GM19468 (cell line): ENCODE results near the gene BYSL.

Source experiments
- ATAC-seq: cut with Tn5 transposase; IDR thresholded peaks from one replicate; pipeline ENCODE4 v1.9.1; 2021; ENCODE audit warnings: mild to moderate bottlenecking, moderate library complexity, moderate number of reproducible peaks; ENCODE audit not compliant: unreplicated experiment; ENCODE audit errors: extremely low read depth

Gene BYSL

DNA sequence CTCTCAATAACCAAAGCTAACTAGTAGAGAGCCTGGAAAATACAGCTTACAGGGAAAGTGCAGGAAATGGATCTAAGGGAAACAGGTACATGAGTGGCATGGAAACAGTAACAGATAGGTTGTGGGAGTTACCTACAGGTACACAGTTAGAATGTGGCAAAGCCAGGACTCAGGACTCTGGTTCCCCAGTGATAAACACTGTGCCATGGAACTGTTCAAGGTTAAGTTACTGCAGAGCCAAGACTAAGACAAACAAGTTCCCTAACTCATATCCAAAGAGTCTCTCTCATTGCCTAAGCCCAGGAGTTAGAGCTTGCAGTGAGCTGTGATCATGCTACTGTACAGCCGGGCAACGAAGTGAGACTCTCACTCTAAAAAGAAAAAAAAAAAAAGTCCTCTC is 7.0 kb upstream of the BYSL start:
- no peak for ATAC-seq

DNA sequence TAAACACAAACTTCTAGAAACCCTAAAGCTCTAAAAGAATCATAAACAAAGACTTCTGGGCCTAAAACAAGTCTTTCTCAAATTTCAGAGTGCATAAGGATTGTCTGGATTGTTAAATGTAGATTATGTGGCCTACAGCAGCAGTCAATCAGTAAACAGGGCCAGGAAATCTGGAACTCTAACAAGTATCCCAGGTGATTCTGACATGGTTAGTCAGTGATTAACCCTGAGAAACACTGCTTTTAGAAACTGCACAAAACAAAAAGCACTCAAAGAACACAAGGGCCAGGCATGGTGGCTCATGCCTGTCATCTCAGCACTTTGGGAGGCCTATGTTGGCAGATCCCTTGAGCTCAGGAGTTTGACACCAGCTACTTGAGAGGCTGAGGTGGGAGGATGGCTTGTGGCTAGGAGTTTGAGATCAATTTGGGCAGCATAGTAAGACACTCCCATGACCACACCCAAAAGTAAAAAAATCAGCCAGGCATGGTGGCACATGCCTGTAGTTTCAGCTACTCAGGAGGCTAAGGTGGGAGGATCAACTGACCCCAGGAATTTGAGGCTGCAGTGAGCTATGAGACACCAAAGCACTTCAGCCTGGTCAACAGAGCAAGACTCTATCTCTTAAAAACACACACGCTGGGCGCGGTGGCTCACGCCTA is 6.3 kb upstream of the BYSL start:
- ATAC-seq = no peak

DNA sequence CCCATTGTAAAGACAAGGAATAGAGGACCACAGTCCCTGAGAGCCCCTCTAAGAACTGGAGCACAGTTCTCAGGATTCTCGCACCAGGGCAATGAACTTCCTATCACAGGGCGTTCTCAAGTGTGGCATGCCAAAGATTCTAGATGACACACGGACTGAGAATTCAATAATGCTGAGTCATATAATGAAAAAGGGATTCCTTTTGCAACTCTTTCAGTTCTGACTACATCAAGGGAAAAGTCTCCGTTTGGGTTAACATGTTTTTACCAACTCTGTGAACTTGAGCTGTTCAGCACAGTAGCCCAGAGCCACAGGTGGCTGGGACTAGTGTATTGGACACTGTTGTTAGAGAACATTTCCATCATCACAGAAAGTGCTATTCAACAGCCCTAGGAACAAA is 3.8 kb upstream of the BYSL start:
- ATAC-seq = no peak

DNA sequence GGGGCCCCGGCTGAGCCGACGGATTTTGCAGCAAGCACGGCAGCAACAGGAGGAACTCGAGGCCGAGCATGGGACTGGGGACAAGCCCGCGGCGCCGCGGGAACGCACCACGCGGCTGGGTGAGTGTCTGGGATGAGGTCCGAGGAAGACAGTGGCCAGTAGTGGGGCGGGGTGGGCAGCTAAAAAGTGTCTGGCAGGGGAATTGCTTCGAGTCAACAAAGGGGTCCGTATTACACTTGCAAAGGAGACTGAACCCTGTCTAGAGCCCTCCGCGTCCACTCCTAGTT is 356 bp downstream of the BYSL start:
- ATAC-seq = no peak

DNA sequence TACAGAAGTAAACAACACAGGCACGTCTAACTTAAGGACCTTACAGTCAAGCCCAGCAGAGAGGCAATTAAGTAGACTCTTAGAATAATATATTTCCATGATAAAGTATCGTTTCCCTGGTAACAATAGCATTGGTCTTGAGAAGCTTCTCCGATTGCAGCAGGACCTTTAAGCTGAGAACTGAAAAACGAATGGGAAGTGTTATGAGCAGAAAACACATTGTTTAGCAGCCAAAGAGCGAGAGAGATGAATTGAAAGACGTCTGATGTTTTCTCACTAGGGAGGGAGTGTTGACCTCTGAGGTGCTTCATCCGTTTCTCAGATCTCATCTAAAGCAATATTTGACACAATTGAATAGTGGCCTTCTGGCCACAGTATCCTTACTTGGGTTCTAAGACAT is 855 bp downstream of the BYSL start:
- no peak for ATAC-seq

DNA sequence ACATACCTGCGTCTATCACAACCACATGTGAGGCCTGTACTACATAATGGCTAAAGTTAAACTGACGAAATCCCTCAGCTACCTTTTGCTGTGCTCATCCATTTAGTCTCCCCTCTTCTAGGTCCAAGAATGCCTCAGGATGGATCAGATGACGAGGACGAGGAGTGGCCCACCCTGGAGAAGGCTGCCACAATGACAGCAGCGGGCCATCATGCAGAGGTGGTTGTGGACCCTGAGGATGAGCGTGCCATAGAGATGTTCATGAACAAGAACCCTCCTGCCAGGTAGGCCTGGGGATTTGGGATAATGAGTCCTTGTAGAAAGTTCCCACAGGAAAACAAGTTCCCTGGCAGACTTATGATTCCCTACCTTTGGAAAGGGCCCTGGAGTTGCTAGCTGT is 6.0 kb downstream of the BYSL start:
- no peak for ATAC-seq

DNA sequence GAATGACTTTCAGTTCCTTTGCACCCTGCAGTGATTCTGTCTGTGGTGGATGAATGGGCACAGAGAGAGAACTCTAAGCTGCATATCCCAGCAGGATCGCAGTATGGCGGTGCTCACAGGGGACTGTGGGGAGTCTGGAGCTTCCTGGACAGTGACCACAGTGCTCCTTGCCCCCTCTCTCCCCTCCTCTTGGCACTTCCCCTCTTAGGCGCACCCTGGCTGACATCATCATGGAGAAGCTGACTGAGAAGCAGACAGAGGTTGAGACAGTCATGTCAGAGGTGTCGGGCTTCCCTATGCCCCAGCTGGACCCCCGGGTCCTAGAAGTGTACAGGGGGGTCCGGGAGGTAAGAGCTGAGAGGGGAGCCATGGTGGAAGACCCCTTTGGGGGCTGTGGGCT is 8.6 kb downstream of the BYSL start:
- ATAC-seq = no peak

DNA sequence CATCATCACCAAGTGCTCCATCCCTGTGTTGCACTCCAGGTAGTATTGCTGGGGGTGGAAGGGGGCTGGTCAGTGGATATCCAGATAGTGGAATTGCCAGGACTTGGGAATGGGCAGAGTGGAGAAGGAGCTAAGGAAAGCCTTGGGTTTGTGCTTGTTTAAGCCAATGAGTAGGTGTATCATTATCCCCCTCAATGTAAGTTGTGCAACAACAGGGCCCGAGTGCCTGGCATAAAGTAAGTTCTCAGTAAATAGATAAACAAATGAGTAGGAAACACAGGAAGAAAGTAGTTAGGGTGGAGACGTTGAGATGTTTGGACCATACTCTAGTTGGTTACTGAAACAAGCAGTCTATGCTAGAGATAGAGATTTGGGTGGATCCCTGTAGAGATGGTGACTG is 10.5 kb downstream of the BYSL start:
- no peak for ATAC-seq

DNA sequence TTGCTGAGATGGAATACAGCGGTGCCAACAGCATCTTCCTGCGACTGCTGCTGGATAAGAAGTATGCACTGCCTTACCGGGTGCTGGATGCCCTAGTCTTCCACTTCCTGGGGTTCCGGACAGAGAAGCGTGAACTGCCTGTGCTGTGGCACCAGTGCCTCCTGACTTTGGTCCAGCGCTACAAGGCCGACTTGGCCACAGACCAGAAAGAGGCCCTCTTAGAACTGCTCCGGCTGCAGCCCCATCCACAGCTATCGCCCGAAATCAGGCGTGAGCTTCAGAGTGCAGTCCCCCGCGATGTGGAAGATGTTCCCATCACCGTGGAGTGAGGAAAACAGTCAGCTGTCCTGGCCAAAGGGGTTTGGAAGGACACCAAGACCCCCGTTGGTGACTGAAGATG is 11.1 kb downstream of the BYSL start:
- no peak for ATAC-seq

DNA sequence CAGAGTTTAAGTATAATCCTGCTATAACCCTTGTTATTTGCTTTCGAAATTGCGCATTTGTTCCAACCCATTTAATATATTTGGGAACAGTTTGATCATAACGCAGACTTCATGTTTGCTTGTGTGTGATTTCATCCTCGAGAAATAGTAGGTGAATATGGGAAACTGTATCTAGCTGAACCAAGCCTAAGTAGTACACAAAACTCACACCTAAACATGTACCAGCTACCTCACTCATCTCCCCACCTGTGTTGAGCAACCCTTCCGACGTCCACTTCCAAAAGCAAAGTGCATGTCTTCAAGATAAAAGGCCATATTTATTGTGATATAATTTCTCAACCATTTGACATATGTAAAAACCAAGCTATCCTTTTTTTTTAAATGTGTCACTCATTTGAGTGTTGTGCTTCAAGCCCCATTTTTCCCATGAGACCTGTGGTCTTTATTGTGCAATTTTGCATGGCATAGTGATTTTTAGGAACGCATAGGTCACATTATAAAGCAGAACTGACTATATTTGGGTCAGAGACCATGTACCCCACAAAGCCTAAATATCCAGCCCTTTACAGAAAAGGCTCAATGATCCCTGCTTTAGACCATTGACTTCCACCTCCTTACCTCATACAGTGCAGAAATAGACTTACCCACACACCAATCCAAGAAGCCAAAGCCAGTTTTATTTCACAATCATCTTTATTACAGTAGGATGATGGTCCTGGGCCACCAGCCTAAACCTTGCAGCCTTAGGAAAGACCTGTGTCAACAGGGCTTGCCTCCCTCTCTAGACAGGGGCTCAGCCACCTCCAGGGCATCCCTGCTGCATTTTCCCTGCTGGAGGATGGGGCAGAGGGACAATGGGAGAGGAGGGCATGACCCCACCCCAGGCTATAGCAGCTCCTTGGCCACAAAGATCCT is 13.2 kb downstream of the BYSL start:
- ATAC-seq = no peak

DNA sequence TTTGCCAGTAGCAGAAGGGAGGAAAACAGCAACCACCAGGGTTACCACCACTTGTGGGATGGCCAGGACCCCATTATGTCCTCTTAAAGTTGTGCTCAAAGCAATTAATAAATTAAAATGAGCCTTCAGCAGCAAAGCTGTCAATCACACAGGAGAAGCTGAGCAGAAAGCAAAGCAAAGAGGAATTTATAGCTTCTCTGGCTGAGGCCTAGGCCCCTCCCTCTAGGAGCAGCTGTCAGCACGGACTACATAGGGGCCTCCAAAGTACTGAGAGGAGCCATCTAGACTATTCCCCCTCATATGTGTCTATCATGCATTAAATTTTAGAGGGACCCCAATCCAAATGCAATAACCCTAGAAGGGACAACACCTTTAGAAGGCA is 13.9 kb downstream of the BYSL start:
- no peak for ATAC-seq

DNA sequence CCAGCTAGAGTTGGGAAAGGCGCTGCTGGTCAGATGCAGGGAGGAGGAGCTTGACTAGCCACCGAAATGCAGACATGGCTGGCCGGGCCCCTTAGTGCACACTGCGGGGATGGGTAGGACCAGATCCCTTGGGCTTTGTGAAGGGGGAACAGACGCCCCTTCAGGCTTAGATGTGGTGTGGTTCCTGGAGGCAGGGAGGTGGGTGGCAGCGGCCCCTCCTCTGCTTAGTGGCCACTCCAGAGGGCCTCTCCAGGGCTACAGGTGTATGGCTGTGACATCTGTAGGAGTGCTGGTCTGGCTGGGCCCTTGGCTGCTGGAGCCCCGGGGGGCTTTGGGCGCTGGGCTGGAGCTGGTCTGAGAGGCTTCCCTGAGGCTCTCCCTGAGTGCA is 14.4 kb downstream of the BYSL start:
- ATAC-seq = no peak

DNA sequence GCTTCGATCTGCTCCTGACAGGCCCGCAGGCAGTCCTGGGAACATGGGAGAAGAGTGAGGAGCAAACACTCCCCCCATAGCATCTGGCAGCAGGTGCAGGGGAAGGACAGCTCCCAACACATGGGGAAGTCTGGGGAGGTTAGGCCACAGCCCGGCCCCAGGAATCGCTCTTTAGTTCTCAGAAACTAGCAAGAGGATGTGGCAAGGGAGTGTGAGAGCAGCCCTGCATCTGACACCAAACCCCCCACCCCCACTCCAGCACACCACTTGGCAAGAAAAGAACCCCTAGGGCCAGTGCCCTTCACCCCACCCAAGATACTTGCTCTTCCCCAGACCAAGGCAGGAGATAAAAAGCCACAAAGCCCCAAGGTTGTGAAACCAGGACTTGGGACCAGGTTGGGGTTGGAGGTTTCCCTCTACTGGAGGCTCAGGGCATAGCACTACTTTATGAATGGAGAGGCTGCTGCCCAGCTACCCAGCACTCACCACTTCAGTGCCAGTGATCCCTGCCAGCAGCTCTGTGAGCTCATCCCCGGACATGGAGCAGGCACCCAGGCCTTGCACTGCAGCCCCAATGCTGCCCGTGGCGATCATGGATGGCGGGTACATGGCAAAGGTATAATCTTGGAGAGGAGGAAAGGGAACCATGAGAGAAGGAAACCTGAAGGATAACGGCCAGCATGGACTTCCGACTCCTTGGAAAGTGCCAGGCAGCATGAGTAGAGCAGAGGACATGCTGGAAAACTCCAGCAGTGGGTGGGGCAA is 15.0 kb downstream of the BYSL start:
- peak; percentile 42 for ATAC-seq

DNA sequence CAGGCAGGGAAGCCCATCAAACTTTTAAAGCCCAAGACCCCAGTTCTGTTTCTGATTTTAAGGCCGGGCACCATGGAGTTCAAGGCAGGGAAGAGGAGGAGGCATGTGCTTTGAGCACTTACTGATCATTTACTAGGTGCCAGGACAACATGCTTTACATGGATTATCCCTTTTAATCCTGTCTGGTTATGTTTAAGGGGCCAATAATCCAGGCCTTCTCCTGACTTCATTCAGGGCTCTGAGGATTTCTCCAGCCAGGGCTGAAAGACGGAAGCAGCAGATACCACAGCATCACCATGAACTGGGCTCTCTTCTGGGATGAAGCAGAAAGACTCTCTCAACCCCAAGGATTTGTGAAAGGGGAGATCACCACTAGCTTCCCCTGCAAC is 16.2 kb downstream of the BYSL start:
- ATAC-seq = no peak

DNA sequence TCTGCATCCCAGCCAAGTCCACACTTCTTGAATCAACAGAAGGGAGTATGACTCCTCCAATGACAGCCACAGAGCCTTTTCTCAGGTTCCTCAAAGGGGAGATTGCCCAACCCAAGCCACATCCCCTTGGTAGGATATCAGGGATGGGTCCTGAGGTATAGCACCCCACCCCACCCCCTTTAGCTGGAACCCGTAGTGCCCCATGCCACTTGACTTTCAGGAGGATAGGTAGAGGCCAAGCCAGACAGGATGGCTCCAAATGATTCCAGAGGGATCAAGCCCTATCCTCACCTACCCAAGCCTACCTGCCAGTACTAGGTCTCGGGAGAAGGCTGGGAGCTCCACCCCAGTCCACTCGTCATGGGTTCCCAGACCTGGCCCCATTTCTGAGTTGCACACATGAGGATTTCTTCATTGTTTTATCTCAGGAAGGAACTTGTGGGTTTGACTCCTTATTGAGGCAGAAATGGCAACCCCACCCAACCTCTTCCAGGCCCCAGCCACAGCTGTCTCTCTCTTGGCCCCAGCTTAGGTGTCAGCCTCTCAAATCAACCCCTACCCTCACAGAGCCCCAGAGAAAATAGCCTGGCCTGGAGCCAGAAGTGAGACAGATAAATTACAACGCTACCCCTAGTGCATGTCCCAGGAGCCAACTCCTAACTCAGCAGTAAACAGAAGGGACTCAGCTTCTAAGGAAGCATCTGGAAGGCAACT is 16.7 kb downstream of the BYSL start:
- no peak for ATAC-seq

DNA sequence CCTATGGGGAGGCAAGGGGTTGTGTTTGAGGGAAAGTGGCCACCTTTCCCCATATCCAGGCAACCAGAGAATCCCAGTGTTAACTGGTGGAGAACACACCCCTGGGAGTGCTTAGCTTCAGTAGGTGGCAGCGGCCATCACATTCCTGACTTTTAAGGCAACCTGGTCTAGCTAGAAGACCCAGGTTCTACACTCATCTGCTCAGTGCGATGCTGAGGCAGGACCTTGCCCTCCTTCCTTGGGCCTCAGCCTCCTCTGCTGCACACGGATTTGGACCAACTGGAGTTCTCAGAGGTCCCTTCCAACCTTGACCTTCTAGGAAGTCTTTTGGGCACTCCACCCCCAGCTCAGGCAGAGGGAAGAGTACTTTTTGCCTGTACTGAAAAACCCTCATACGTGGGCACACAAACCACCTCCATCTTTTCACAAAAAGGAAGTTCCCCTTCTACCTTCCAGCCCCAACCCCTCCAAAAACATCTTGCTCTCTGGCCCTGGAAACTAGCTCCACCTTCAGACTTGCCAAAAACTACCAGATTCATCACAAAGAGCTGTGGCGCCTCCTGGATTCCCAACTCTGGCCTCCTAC is 17.4 kb downstream of the BYSL start:
- no peak for ATAC-seq

DNA sequence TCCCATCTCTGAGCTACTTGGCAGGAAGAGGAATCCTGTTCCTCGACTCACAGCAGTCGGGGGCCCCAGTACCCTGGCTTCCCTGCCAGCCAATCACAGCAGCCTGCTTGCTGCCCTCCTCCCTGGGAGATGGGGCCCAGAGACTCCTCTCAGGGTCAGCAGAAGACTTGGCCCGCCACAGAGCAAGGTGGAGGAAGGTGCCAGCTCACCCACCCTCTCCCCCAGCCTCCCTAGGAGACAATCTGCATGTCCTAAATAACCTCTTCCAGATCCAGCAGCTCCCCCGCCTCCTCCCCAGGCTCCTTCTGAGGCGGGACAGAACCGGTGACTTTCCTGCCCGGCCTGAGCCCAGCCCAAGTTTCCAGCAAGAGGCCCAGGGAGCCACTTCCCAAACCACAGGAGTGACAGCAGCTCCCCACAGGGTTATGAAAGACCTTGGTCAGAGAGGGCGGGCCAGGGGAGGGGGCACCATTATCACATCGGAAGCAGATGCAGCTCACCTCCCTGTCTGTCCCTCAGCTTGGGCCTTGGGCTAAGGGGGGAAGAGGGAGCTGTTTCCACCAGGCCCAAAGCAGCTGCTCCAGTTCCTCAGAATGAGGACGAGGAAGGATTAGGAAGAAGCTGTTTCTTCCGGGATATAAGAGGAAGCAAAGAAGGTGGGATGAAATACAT is 18.0 kb downstream of the BYSL start:
- ATAC-seq = no peak

DNA sequence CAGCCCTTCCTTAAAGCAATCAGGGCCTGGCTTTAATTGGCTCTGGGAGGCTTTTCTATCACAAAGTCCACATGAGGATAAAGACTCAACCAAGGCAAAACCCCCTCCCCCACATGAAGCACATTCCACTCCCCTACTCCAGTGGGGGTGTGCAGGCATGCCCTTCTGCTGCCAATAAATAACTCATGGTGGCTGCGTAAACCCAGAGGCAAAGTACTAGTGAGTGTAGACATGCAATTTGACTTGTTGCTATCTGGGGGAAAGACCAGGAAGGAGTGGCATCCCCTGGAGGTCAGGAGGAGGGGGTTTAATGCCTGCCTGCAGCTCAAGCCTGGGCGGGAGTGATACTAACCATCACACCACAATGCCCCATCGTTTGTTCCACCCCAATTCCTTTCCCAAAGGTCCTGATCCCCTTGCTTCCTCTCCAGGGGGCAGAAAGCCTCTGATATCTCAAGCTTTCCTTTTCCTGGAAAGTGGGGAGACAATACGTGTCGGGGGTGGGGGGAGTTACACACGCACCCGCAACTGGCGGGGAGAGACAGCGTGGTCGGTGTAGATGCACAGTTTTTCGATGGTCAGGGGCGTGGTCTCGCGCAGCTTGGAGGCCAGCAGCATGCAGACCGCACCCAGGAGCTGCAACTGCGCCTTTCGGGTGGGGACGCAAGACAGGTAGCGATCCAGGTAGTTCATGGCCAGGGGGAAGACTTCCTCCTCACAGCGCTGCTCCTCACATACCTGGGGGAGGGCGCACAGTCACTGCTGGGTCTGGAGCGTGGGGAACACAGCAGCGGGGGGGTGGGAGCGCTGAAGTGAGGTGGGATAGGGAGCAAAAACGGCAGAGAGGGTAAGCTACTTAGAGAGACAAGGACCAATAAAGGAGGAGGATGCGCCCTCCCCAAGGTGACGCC is 18.8 kb downstream of the BYSL start:
- ATAC-seq = no peak

DNA sequence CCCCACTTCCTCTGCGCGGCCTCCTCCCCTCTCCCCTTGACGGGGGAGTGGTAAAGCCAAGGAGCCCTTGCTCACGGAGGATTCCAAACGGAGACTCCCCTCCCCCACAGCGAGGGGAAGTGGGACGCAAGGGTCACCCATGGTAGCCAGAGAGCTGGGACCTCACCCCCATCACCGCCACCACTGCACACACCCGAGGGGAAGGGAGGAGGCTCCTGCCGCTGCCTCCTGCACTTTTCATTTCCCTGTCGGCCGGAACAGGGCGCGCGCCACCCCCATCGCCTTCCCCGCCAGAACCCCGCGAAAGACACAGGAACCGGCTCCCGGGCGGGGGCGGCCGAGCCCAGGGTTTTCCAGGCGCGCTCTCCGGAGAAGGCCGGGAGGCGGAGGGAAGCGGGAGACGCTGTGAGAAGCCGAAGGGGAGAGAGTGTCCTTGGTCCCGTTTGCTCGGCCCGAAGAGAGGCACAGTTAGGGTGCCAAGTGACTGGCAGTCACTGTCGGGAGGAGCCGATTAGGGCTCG is 19.5 kb downstream of the BYSL start:
- ATAC-seq = no peak
